ENCODE data around the gene FAM184A. TPM values are rescaled to one million over a fixed set of nuclear protein-coding genes. Genes with fewer than 3 reads are reported as not detected.
A peak's percentile ranks its signal among the peaks of the same experiment; 100 is the strongest.

The FAM184A gene
- total RNA-seq (0.84 and 0.95 TPM in 2 replicates), polyA plus RNA-seq (0.04 and 0.16 TPM in 2 replicates), polyA minus RNA-seq (0.96 TPM in 1 of 2 replicates, not detected in the other), Bru-seq, nascent RNA (percentile 27 among the genes with signal in this experiment), BruChase-seq, experiment 1, labeled RNA remaining after a 6-hour chase (percentile 20 among the genes with signal in this experiment), BruChase-seq, experiment 2, labeled RNA remaining after a 2-hour chase (percentile 24 among the genes with signal in this experiment)
- polyA plus RNA-seq (2011; cell fraction: cytosol; rRNA removed): 0.10 and 0.19 TPM in 2 replicates
- 0.48 and 0.51 TPM in 2 replicates for polyA plus RNA-seq (2011; cell fraction: nucleus; rRNA removed)
- polyA plus RNA-seq (2012): not detected in 2 replicates
- polyA minus RNA-seq (2011; cell fraction: cytosol; rRNA and poly(A)+ RNA removed): not detected
- 1.1 and 1.3 TPM in 2 replicates for polyA minus RNA-seq (2011; cell fraction: nucleus; rRNA and poly(A)+ RNA removed)
- long read RNA-seq, full-length matches to known transcripts: 1 of 1 reads
- long read RNA-seq, partial matches to known transcripts: 0 of 1 reads
- long read RNA-seq, other reads (novel, unspliced or antisense): 0 of 1 reads

GRCh38 chr6:119078376-119079282 is at the start of gene FAM184A:
Gene FAM184A, minus strand, starts transcription at chr6:119078664. Its CDS starts 365 bp downstream, at chr6:119078299.
- H3K9me3 ChIP-seq (replicated peaks; ENCODE audit: control insufficient read depth, insufficient read depth, low read length): no peaks in the 10 kb centered on the region
- H3K4me2 ChIP-seq (ENCODE audit: insufficient read depth, low read length): peak within 1 kb of the TSS; percentile 93
- peaks cover 21% of the 10 kb centered on the region for H3K4me1 ChIP-seq (ENCODE audit: control insufficient read depth, extremely low read depth, insufficient read depth, low read length)
- H3K27me3 ChIP-seq (ENCODE audit: control insufficient read depth in 2 of 2, insufficient read depth in 2 of 2, low read length in 2 of 2): peaks cover 16 to 23% of the 10 kb centered on the region in 2 experiments
- H3K27ac ChIP-seq (ENCODE audit: insufficient read depth, low read depth, low read length): no peak within 1 kb of the TSS
- TF ChIP-seq EZH2 (IDR thresholded peaks at IDR 0.05; ENCODE audit: borderline replicate concordance, low read depth, low read length, severe bottlenecking): no peak
- TF ChIP-seq POLR2AphosphoS5 (IDR thresholded peaks at IDR 0.05; ENCODE audit: insufficient read depth, low read depth, low read length): no peak
- no peak for TF ChIP-seq JUN (IDR thresholded peaks at IDR 0.05; ENCODE audit: borderline replicate concordance, insufficient read depth, insufficient read length, low read depth)
- no peak for TF ChIP-seq MAX (IDR thresholded peaks at IDR 0.05; ENCODE audit: insufficient read depth, insufficient read length)
- TF ChIP-seq FOS (IDR thresholded peaks at IDR 0.05; ENCODE audit: borderline replicate concordance, insufficient read depth, low read length): no peak
- no peak for TF ChIP-seq GATA2 (IDR thresholded peaks at IDR 0.05; ENCODE audit: insufficient read depth, insufficient read length, low read depth, low read length)
- no peak for TF ChIP-seq POLR2A (IDR thresholded peaks at IDR 0.05; ENCODE audit: low read depth, low read length)
- TF ChIP-seq MYC (IDR thresholded peaks at IDR 0.05; ENCODE audit: low read depth, low read length): no peak
- peak; percentile 16 to 63 for TF ChIP-seq CTCF (IDR thresholded peaks at IDR 0.05; ENCODE audit: extremely low read depth in 1 of 2, insufficient read depth in 1 of 2, low read depth in 1 of 2, low read length in 2 of 2)
- BruUV-seq (replicated peaks): no TSS peak
- no peak for FAIRE-seq
- peak; percentile 67 for DNase-seq (ENCODE audit: low read depth, low spot score)
- peak within 1 kb of the TSS; percentile 65 for H3K9ac ChIP-seq (replicated peaks; ENCODE audit: extremely low read depth, insufficient read depth, low read length)
- ChIA-PET POLR2A (no interaction called here), CTCF (interaction anchor here (1.0 to 1.4 kb wide), 4 partner anchors 32 to 115 kb away, joined by 3 to 9 read pairs (median 4); no protein-coding TSS in a partner anchor)
- no peaks in the 10 kb centered on the region for H4K20me1 ChIP-seq (replicated peaks; ENCODE audit: control insufficient read depth, extremely low read depth, insufficient read depth, low read length)
- no peaks in the 10 kb centered on the region for H3K9me1 ChIP-seq (replicated peaks; ENCODE audit: control insufficient read depth, extremely low read depth, insufficient read depth, low read length)
- no peaks in the 10 kb centered on the region for H3K36me3 ChIP-seq (ENCODE audit: control insufficient read depth in 2 of 2, extremely low read depth in 1 of 2, insufficient read depth in 2 of 2, low read length in 2 of 2)
- peak within 1 kb of the TSS; percentile 98 for H2AFZ ChIP-seq (ENCODE audit: low read depth, low read length)
- dilution Hi-C loops (cut with MboI; ENCODE audit: extremely low pct_ligation_motif_present, low sequenced_read_pairs): no loop called here
- no peaks in the 10 kb centered on the region for H3K79me2 ChIP-seq (ENCODE audit: control insufficient read depth, insufficient read depth, low read length)
- H3K4me3 ChIP-seq (replicated peaks in 1 of 3; ENCODE audit: insufficient read depth in 1 of 3, low read depth in 1 of 3, low read length in 3 of 3): peak within 1 kb of the TSS; percentile 48 to 68 (median 50)
- intact Hi-C loops (cut with micrococcal nuclease): loop anchor here (1.0 to 2.0 kb wide), 2 partner anchors 32 to 143 kb away; partner anchors contain the start of gene MCM9

All from endothelial cell of umbilical vein (primary cell).